Keratinocyte (primary cell): ENCODE results near the gene CCL28. TPM values are rescaled to one million over a fixed set of nuclear protein-coding genes. Genes with fewer than 3 reads are reported as not detected.

Experiments used
- DNase-seq: peaks from one replicate; pipeline ENCODE4 v3.0.0-alpha.2; 2011; ENCODE audit warnings: low read depth, missing footprints, low spot score
- FAIRE-seq: peaks from 2 replicates; lab custom pipeline; 2011; peaks lifted over from hg19 to GRCh38; lab: Jason Lieb, UNC
- H2AFZ ChIP-seq: 2 replicates; pipeline ENCODE4 v1.6.0; 2012; ENCODE audit warnings: low read length, control low read depth, inconsistent platforms; ENCODE audit not compliant: control insufficient read depth
- H3K27ac ChIP-seq: 2 replicates; pipeline ENCODE4 v1.5.1; 2011; ENCODE audit warnings: low read length; ENCODE audit not compliant: control insufficient read depth, insufficient read depth
- H3K27me3 ChIP-seq: 3 replicates; pipeline ENCODE4 v1.6.0; 2011; ENCODE audit warnings: low read length; ENCODE audit not compliant: control insufficient read depth, insufficient read depth; ENCODE audit errors: extremely low read depth
- H3K36me3 ChIP-seq, 2 experiments: 2 replicates in 1 of 2; 3 replicates in 1 of 2; pipeline ENCODE4 v1.5.1; 2011; ENCODE audit warnings: low read length in 2 of 2, mild to moderate bottlenecking in 1 of 2; ENCODE audit not compliant: control insufficient read depth in 2 of 2, insufficient read depth in 2 of 2; ENCODE audit errors: extremely low read depth in 1 of 2
- H3K4me1 ChIP-seq: 3 replicates; pipeline ENCODE4 v1.5.1; 2011; ENCODE audit warnings: low read length; ENCODE audit not compliant: control insufficient read depth, insufficient read depth; ENCODE audit errors: extremely low read depth
- H3K4me2 ChIP-seq: 3 replicates; pipeline ENCODE4 v1.6.0; 2011; ENCODE audit warnings: low read depth, low read length; ENCODE audit not compliant: control insufficient read depth, insufficient read depth; ENCODE audit errors: extremely low read depth
- H3K4me3 ChIP-seq, 3 experiments: fragments of 200-600 bp in 1 of 3; sonication (generic) in 1 of 3; 2 replicates in 2 of 3; 3 replicates in 1 of 3; pipeline ENCODE4 v1.5.1; 2011 to 2016; ENCODE audit warnings: low read length in 3 of 3, mild to moderate bottlenecking in 3 of 3, control low read depth in 2 of 3, inconsistent platforms in 1 of 3, low read depth in 1 of 3, mixed read lengths in 1 of 3, mixed run types in 1 of 3, moderate library complexity in 1 of 3; ENCODE audit not compliant: control insufficient read depth in 2 of 3, insufficient read depth in 2 of 3; ENCODE audit errors: extremely low read depth in 1 of 3
- H3K79me2 ChIP-seq: 2 replicates; pipeline ENCODE4 v1.6.0; 2012; ENCODE audit warnings: low read length; ENCODE audit not compliant: control insufficient read depth, insufficient read depth
- H3K9ac ChIP-seq: 3 replicates; pipeline ENCODE4 v1.6.0; 2011; ENCODE audit warnings: low read length; ENCODE audit not compliant: control insufficient read depth, insufficient read depth; ENCODE audit errors: extremely low read depth
- H3K9me1 ChIP-seq: 3 replicates; pipeline ENCODE4 v1.6.0; 2011; ENCODE audit warnings: low read length; ENCODE audit not compliant: control insufficient read depth, insufficient read depth; ENCODE audit errors: extremely low read depth
- H3K9me3 ChIP-seq: 2 replicates; pipeline ENCODE4 v1.5.1; 2012; ENCODE audit warnings: low read depth, low read length; ENCODE audit not compliant: control insufficient read depth
- H4K20me1 ChIP-seq: 3 replicates; pipeline ENCODE4 v1.6.0; 2011; ENCODE audit warnings: low read length; ENCODE audit not compliant: control insufficient read depth, insufficient read depth; ENCODE audit errors: extremely low read depth
- CTCF ChIP-seq, 3 experiments: IDR thresholded peaks in 1 of 3; conservative IDR thresholded peaks in 1 of 3; optimal IDR thresholded peaks in 1 of 3; 2 replicates in 2 of 3; 3 replicates in 1 of 3; pipeline versions ENCODE3 to v1.5.1; 2011; ENCODE audit warnings: low read length in 3 of 3, mild to moderate bottlenecking in 3 of 3, moderate library complexity in 2 of 3, control low read depth in 1 of 3, inconsistent platforms in 1 of 3; ENCODE audit not compliant: insufficient read depth in 2 of 3; ENCODE audit errors: extremely low read depth in 1 of 3
- EZH2 ChIP-seq: IDR thresholded peaks from one replicate; pipeline ENCODE4 v1.6.1; 2012; ENCODE audit warnings: inconsistent platforms, mild to moderate bottlenecking, low read length, moderate library complexity
- dilution Hi-C: fragments of 300-500 bp; cut with MboI; formaldehyde crosslinking; loops from one replicate; pipeline ENCODE4 v1.7.0; 2020; ENCODE audit warnings: low sequenced_read_pairs; ENCODE audit not compliant: extremely low pct_ligation_motif_present
- polyA minus RNA-seq, 3 experiments: library from RNA; depleted of rRNA, polyadenylated mRNA; stranded (reverse); fragments of >200 nt; gene quantifications; 1 replicate in 1 of 3; 2 replicates in 1 of 3; 3 replicates in 1 of 3; pipeline ENCODE4 v1.2.3, GENCODE V29; 2011
- polyA plus RNA-seq, 5 experiments: library from polyadenylated mRNA; depleted of rRNA in 3 of 5; stranded (reverse) in 3 of 5; stranded (forward) in 1 of 5; unstranded in 1 of 5; fragments of >200 nt; gene quantifications; 1 replicate in 1 of 5; 2 replicates in 3 of 5; 3 replicates in 1 of 5; pipeline versions ENCODE4 v1.2.1 to v1.2.3, GENCODE V29; 2011 to 2012; ENCODE audit warnings: missing spikeins in 2 of 5, low read depth in 1 of 5, low replicate concordance in 1 of 5

Gene CCL28
- polyA plus RNA-seq (1.5 to 2.2 TPM (median 1.9 TPM) in 3 replicates), polyA minus RNA-seq (0.23 to 1.5 TPM (median 1.4 TPM) in 3 replicates)
- polyA plus RNA-seq (2011; ENCODE audit: low read depth) = 0.76 TPM
- polyA plus RNA-seq (2011; cell fraction: cytosol; rRNA removed) = 0.86 and 1.5 TPM in 2 replicates
- polyA plus RNA-seq (2011; cell fraction: nucleus; rRNA removed) = 2.2 and 2.4 TPM in 2 replicates
- polyA plus RNA-seq (2012; ENCODE audit: low replicate concordance) = 1.1 and 1.3 TPM in 2 replicates
- 1.2 TPM for polyA minus RNA-seq (2011; cell fraction: cytosol; rRNA and poly(A)+ RNA removed)
- polyA minus RNA-seq (2011; cell fraction: nucleus; rRNA and poly(A)+ RNA removed) = 0.53 and 1.7 TPM in 2 replicates

- H3K9me3 ChIP-seq = no peaks in the 10 kb centered on the region
- no peaks in the 10 kb centered on the region for H3K27me3 ChIP-seq
- no peaks in the 10 kb centered on the region for H3K9me1 ChIP-seq
- no peaks in the 10 kb centered on the region for H3K79me2 ChIP-seq
- H3K4me2 ChIP-seq = no peak within 1 kb of the TSS
- no peak within 1 kb of the TSS for H3K9ac ChIP-seq
- H3K36me3 ChIP-seq = no peaks in the 10 kb centered on the region
- TF ChIP-seq EZH2 = no peak
- TF ChIP-seq CTCF (optimal IDR thresholded peaks at IDR 0.05 in 1 of 3, IDR thresholded peaks at IDR 0.05 in 1 of 3, conservative IDR thresholded peaks at IDR 0.05 in 1 of 3; ENCODE audit: extremely low read depth in 1 of 3, insufficient read depth in 2 of 3, low read length in 3 of 3) = no peak
- H3K4me1 ChIP-seq = no peaks in the 10 kb centered on the region
- dilution Hi-C loops = no loop called here
- no peak within 1 kb of the TSS for H3K27ac ChIP-seq
- no peak for FAIRE-seq
- H3K4me3 ChIP-seq = no peak within 1 kb of the TSS
- H4K20me1 ChIP-seq = no peaks in the 10 kb centered on the region
- DNase-seq = no peak
- no peak within 1 kb of the TSS for H2AFZ ChIP-seq
These were observed at the start of gene CCL28 for GRCh38 chr5:43412156-43412555. TSS of gene CCL28 (minus strand) at chr5:43412391. CDS start at chr5:43412316, 75 bp downstream.

- Histone ChIP-seq H4K20me1 (no peaks in the 10 kb centered on the region), H3K9me3 (peaks cover 2% of the 10 kb centered on the region), H3K36me3 (peaks cover 0 to 8% of the 10 kb centered on the region in 2 experiments), H3K4me2 (no peak overlapping the region), H3K4me1 (no peaks in the 10 kb centered on the region), H3K9me1 (no peaks in the 10 kb centered on the region), H3K79me2 (peaks cover 3% of the 10 kb centered on the region), H3K27me3 (no peaks in the 10 kb centered on the region), H2AFZ (no peak overlapping the region), H3K9ac (no peak overlapping the region), H3K4me3 (no peak overlapping the region), H3K27ac (no peak overlapping the region)
- FAIRE-seq (no peak), DNase-seq (no peak)
- no peak for TF ChIP-seq EZH2
- no peak for TF ChIP-seq CTCF (optimal IDR thresholded peaks at IDR 0.05 in 1 of 3, IDR thresholded peaks at IDR 0.05 in 1 of 3, conservative IDR thresholded peaks at IDR 0.05 in 1 of 3; ENCODE audit: extremely low read depth in 1 of 3, insufficient read depth in 2 of 3, low read length in 3 of 3)
- dilution Hi-C loops = no loop called here
These were observed 48.9 kb upstream of the CCL28 start for GRCh38 chr5:43461066-43461465.
